ENCODE measurements around the gene BHLHE41. TPM values are rescaled to one million over a fixed set of nuclear protein-coding genes. Genes with fewer than 3 reads are reported as not detected.

BHLHE41 gene
- total and polyA plus RNA-seq, 8 donors: 0.29 to 4.7 (median 1.8) TPM; not detected in 1

DNA sequence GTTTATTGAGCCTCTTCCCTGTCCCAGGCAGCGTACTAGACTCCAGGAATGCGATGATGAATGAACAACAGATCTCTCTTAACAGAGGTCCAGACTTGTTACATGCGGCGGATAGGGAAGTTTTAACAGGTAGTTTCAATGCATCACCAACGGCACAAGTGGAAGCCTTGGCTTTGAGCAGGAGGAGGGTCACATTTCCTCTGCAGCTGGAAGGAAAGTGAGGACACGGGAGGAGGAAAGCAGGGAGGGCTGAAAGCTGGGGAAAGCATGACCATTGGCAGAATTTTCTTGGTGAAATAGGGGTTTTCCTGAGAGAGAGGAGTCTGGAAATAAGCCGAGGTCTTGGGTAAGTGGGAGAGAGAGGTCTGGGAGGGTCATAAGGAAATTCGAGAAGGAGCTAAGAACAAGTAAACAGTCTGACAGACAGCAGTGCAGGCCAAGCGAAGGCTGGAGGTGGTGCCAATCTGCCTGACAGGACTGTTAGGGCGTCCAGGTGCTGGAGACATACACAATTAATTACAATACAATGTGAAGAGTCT is 15.4 kb downstream of the BHLHE41 start:
- peaks cover 2 to 13% (median 10%) of the 10 kb centered on the region in 4 donors for H3K4me1 ChIP-seq
- intact Hi-C loops (cut with DNase I; ENCODE audit: low total_unique reads): no loop called here
- 49 to 65% (median 59%) methylated on average over 10 of the region's 10 CpGs for WGBS, 5 donors

DNA sequence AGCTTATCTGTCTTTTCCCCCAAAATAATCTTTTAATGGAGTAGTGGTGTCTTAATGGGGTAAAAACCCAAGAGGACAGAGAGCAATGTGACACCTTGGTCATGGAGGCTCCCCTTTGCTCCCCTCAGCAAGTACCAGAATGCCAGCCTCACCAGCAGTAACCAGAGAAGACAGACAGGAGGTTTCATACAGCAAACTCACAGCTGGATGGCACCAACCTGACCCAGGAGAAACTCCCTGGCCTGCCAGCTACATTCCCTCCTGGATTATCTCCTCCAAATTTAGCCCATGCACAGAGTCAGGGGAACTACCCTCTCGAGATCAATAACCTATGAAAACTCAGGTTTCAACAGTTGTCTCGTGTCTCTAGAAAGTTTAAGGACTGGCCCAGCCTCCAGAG is 15.9 kb downstream of the BHLHE41 start:
- Histone ChIP-seq H3K27ac (peak overlapping the region in 2 of 5 donors; percentile 50 to 52), H3K4me1 (peaks cover 0 to 12% (median 10%) of the 10 kb centered on the region in 4 donors), H3K9me3 (no peaks in the 10 kb centered on the region), H3K36me3 (no peaks in the 10 kb centered on the region), H3K27me3 (no peaks in the 10 kb centered on the region), H3K4me3 (no peak overlapping the region)
- TF ChIP-seq EP300 (IDR thresholded peaks at IDR 0.05): no peak
- TF ChIP-seq POLR2A (IDR thresholded peaks at IDR 0.05): no peak
- TF ChIP-seq, protein P1, sequence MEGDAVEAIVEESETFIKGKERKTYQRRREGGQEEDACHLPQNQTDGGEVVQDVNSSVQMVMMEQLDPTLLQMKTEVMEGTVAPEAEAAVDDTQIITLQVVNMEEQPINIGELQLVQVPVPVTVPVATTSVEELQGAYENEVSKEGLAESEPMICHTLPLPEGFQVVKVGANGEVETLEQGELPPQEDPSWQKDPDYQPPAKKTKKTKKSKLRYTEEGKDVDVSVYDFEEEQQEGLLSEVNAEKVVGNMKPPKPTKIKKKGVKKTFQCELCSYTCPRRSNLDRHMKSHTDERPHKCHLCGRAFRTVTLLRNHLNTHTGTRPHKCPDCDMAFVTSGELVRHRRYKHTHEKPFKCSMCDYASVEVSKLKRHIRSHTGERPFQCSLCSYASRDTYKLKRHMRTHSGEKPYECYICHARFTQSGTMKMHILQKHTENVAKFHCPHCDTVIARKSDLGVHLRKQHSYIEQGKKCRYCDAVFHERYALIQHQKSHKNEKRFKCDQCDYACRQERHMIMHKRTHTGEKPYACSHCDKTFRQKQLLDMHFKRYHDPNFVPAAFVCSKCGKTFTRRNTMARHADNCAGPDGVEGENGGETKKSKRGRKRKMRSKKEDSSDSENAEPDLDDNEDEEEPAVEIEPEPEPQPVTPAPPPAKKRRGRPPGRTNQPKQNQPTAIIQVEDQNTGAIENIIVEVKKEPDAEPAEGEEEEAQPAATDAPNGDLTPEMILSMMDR (IDR thresholded peaks at IDR 0.05): no peak
- no peak for TF ChIP-seq POLR2AphosphoS5 (IDR thresholded peaks at IDR 0.05)
- 70 to 90% (median 88%) methylated on average over 2 of the region's 2 CpGs for WGBS, 5 donors
- no peak for DNase-seq
- intact Hi-C loops (cut with DNase I; ENCODE audit: low total_unique reads): no loop called here

More for the DNA sequence above, 15.4 kb downstream of the BHLHE41 start:
- TF ChIP-seq, protein P1 (IDR thresholded peaks at IDR 0.05): no peak
- TF ChIP-seq EP300 (IDR thresholded peaks at IDR 0.05) (no peak), POLR2A (IDR thresholded peaks at IDR 0.05) (no peak), POLR2AphosphoS5 (IDR thresholded peaks at IDR 0.05) (no peak)
- Histone ChIP-seq H3K9me3 (no peaks in the 10 kb centered on the region), H3K27me3 (no peaks in the 10 kb centered on the region), H3K4me3 (no peak overlapping the region), H3K27ac (peak overlapping the region in 3 of 5 donors; percentile 44 to 52 (median 50)), H3K36me3 (no peaks in the 10 kb centered on the region)
- peak in 1 of 2 donors; percentile 54 for DNase-seq

DNA sequence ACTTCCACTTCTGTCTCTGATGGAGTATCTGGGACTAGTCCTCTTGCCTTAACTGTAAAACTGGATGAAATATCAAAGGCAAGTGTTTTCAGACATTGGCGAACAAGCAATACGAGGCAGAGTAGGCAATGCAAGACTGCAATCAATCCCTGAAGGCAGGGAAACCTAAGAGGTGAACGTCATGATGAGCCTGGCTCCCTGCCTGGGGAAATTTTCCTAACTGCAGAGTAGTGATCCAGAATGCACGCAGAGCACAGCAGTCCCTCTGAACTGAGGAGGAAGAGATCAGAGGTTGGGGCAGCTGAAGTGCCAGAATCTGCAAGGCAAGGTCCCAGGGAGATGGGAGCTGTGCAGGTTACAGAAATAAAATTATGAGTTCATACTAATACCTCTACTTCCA is 18.5 kb downstream of the BHLHE41 start:
- Histone ChIP-seq H3K36me3 (no peaks in the 10 kb centered on the region), H3K9me3 (no peaks in the 10 kb centered on the region), H3K27ac (no peak overlapping the region), H3K4me3 (no peak overlapping the region), H3K4me1 (peaks cover 0 to 7% (median 3%) of the 10 kb centered on the region in 4 donors), H3K27me3 (no peaks in the 10 kb centered on the region)
- no peak for DNase-seq
- intact Hi-C loops (cut with DNase I; ENCODE audit: low total_unique reads): no loop called here
- 68 to 81% (median 77%) methylated on average over 4 of the region's 4 CpGs for WGBS, 5 donors
- no peak for TF ChIP-seq POLR2AphosphoS5 (IDR thresholded peaks at IDR 0.05)
- TF ChIP-seq POLR2A (IDR thresholded peaks at IDR 0.05): no peak
- TF ChIP-seq, protein P1 (IDR thresholded peaks at IDR 0.05): no peak
- no peak for TF ChIP-seq EP300 (IDR thresholded peaks at IDR 0.05)

DNA sequence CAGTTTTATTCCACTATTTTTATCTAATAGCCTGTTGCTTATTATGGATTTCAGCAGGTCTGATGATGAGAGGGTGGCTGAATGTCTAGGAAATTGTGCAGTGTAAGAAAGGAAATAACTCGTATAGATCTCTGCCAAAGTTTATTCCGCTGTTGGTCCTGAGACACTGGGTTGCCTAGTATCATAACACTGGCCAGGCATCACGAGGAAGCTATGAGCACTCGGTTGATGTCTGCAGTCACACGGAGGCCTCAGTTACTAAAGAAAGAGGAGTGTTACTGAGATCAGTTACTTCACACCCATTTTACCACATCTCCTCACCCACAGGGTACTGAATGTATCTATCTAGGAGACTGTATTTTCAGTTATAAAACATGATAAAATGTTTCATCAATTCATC is 21.9 kb downstream of the BHLHE41 start:
- no peak overlapping the region for H3K4me3 ChIP-seq
- peaks cover 0 to 15% (median 7%) of the 10 kb centered on the region in 4 donors for H3K4me1 ChIP-seq
- H3K27me3 ChIP-seq: no peaks in the 10 kb centered on the region
- intact Hi-C loops (cut with DNase I; ENCODE audit: low total_unique reads): no loop called here
- H3K9me3 ChIP-seq: no peaks in the 10 kb centered on the region
- H3K36me3 ChIP-seq: no peaks in the 10 kb centered on the region
- no peak for TF ChIP-seq POLR2A (IDR thresholded peaks at IDR 0.05)
- no peak for TF ChIP-seq POLR2AphosphoS5 (IDR thresholded peaks at IDR 0.05)
- TF ChIP-seq, protein P1 (IDR thresholded peaks at IDR 0.05): no peak
- no peak for TF ChIP-seq EP300 (IDR thresholded peaks at IDR 0.05)
- 72 to 85% (median 79%) methylated on average over 5 of the region's 5 CpGs for WGBS, 5 donors
- no peak for DNase-seq
- no peak overlapping the region for H3K27ac ChIP-seq

Measured in stomach (tissue), 9 donors.